H1 (cell line): ENCODE measurements around the gene SHISAL1. TPM values are rescaled to one million over a fixed set of nuclear protein-coding genes. Genes with fewer than 3 reads are reported as not detected.

ENCODE experiments used
- CTCF ChIA-PET: fragments of 300-600 bp; sonication (Branson Sonifier 250); formaldehyde crosslinking; loops from one replicate; lab custom pipeline; 2021; ENCODE audit not compliant: partially characterized antibody; lab: Charles Lee
- POLR2A ChIA-PET: fragments of 300-600 bp; sonication (Branson Sonifier 250); formaldehyde crosslinking; loops from one replicate; lab custom pipeline; 2021; ENCODE audit warnings: inconsistent platforms; ENCODE audit not compliant: partially characterized antibody; lab: Charles Lee
- DNase-seq, 2 experiments: peaks; one replicate each; pipeline versions ENCODE4 v3.0.0 to v3.0.0-alpha.2; 2010 to 2022; ENCODE audit warnings: low spot score in 2 of 2, low read depth in 1 of 2, mixed read lengths in 1 of 2
- FAIRE-seq: peaks from 2 replicates; lab custom pipeline; 2011; peaks lifted over from hg19 to GRCh38; lab: Jason Lieb, UNC
- H2AFZ ChIP-seq: 2 replicates; pipeline ENCODE4 v1.8.1; 2012; ENCODE audit warnings: low read length, inconsistent platforms
- H2AK5ac ChIP-seq: 2 replicates; pipeline ENCODE4 v1.6.1; 2013; ENCODE audit warnings: low read depth, low read length
- H2BK120ac ChIP-seq: replicated peaks from 2 replicates; pipeline ENCODE3; 2013; ENCODE audit warnings: low read depth, low read length, inconsistent platforms
- H2BK12ac ChIP-seq: 2 replicates; pipeline ENCODE4 v1.6.1; 2013; ENCODE audit warnings: low read depth, low read length
- H2BK15ac ChIP-seq: 2 replicates; pipeline ENCODE4 v1.6.1; 2013; ENCODE audit warnings: low read length
- H2BK20ac ChIP-seq: 2 replicates; pipeline ENCODE4 v1.6.1; 2013; ENCODE audit warnings: low read length
- H2BK5ac ChIP-seq: 2 replicates; pipeline ENCODE4 v1.6.1; 2013; ENCODE audit warnings: low read depth, low read length
- H3K14ac ChIP-seq: 2 replicates; pipeline ENCODE4 v1.6.1; 2013; ENCODE audit warnings: inconsistent platforms; ENCODE audit not compliant: insufficient read length
- H3K18ac ChIP-seq: 2 replicates; pipeline ENCODE4 v1.6.1; 2013; ENCODE audit warnings: low read length; ENCODE audit errors: extremely low read depth
- H3K23ac ChIP-seq: 2 replicates; pipeline ENCODE4 v1.6.1; 2013; ENCODE audit warnings: inconsistent platforms; ENCODE audit not compliant: insufficient read length
- H3K23me2 ChIP-seq: 2 replicates; pipeline ENCODE4 v1.6.1; 2013; ENCODE audit warnings: low read depth, low read length
- H3K27ac ChIP-seq: 2 replicates; pipeline ENCODE4 v1.6.1; 2011; ENCODE audit warnings: low read depth, low read length, inconsistent platforms
- H3K27me3 ChIP-seq, 4 experiments: replicated peaks in 1 of 4; 1 replicate in 1 of 4; 2 replicates in 3 of 4; pipeline versions ENCODE4 v1.6.1 to v1.8.1; 2011 to 2013; ENCODE audit warnings: low read length in 3 of 4, mild to moderate bottlenecking in 3 of 4, inconsistent platforms in 2 of 4, mixed read lengths in 2 of 4, moderate library complexity in 1 of 4; ENCODE audit not compliant: control insufficient read depth in 3 of 4, insufficient read depth in 3 of 4; ENCODE audit errors: extremely low read depth in 1 of 4
- H3K36me3 ChIP-seq, 4 experiments: 2 replicates each; pipeline versions ENCODE4 v1.6.1 to v1.8.1; 2011 to 2013; ENCODE audit warnings: mild to moderate bottlenecking in 4 of 4, low read length in 3 of 4, moderate library complexity in 2 of 4, control low read depth in 1 of 4, inconsistent platforms in 1 of 4; ENCODE audit not compliant: insufficient read depth in 4 of 4, control insufficient read depth in 2 of 4
- H3K4ac ChIP-seq: replicated peaks from 2 replicates; pipeline ENCODE3; 2013; ENCODE audit warnings: low read length, low read depth, mixed read lengths, inconsistent platforms; ENCODE audit not compliant: insufficient read length
- H3K4me1 ChIP-seq, 4 experiments: replicated peaks in 1 of 4; 1 replicate in 1 of 4; 2 replicates in 3 of 4; pipeline versions ENCODE4 v1.6.1 to v1.8.1; 2011 to 2013; ENCODE audit warnings: low read length in 3 of 4, inconsistent platforms in 2 of 4, mixed read lengths in 1 of 4; ENCODE audit not compliant: insufficient read depth in 4 of 4, control insufficient read depth in 3 of 4
- H3K4me2 ChIP-seq, 2 experiments: 2 replicates each; pipeline versions ENCODE4 v1.6.1 to v1.8.1; 2011 to 2013; ENCODE audit warnings: low read depth in 2 of 2, low read length in 2 of 2, control low read depth in 1 of 2, inconsistent platforms in 1 of 2, mild to moderate bottlenecking in 1 of 2; ENCODE audit not compliant: insufficient read depth in 1 of 2
- H3K4me3 ChIP-seq, 4 experiments: fragments of 200-600, 300-600 bp in 1 of 4; sonication (generic), shearing (Covaris generic), sonication (Bioruptor Twin) in 1 of 4; 2 replicates each; pipeline versions ENCODE4 v1.5.1 to v1.8.1; 2011 to 2016; ENCODE audit warnings: low read length in 4 of 4, low read depth in 3 of 4, control low read depth in 2 of 4, inconsistent platforms in 2 of 4, mild to moderate bottlenecking in 2 of 4, mixed read lengths in 1 of 4, moderate library complexity in 1 of 4; ENCODE audit not compliant: insufficient read depth in 2 of 4; ENCODE audit errors: extremely low read depth in 1 of 4
- H3K56ac ChIP-seq: replicated peaks from 2 replicates; pipeline ENCODE3; 2013; ENCODE audit warnings: low read depth, mild to moderate bottlenecking, mixed read lengths, low read length, inconsistent platforms; ENCODE audit not compliant: insufficient read length
- H3K79me1 ChIP-seq: 2 replicates; pipeline ENCODE4 v1.6.1; 2013; ENCODE audit warnings: low read depth, low read length, control low read depth
- H3K79me2 ChIP-seq, 2 experiments: 2 replicates each; pipeline versions ENCODE4 v1.6.1 to v1.8.1; 2012 to 2013; ENCODE audit warnings: low read length in 2 of 2, mild to moderate bottlenecking in 2 of 2, inconsistent platforms in 1 of 2; ENCODE audit not compliant: insufficient read depth in 2 of 2, control insufficient read depth in 1 of 2
- H3K9ac ChIP-seq, 4 experiments: replicated peaks in 1 of 4; 1 replicate in 1 of 4; 2 replicates in 3 of 4; pipeline versions ENCODE4 v1.6.1 to v1.8.1; 2011 to 2013; ENCODE audit warnings: low read depth in 3 of 4, low read length in 3 of 4, control low read depth in 2 of 4, mild to moderate bottlenecking in 2 of 4, moderate library complexity in 2 of 4, inconsistent platforms in 1 of 4; ENCODE audit errors: extremely low read depth in 1 of 4
- H3K9me3 ChIP-seq, 2 experiments: 2 replicates each; pipeline versions ENCODE4 v1.6.1 to v1.8.1; 2012 to 2013; ENCODE audit warnings: mild to moderate bottlenecking in 2 of 2, moderate library complexity in 2 of 2, control low read depth in 1 of 2, inconsistent platforms in 1 of 2, low read depth in 1 of 2, low read length in 1 of 2, mixed read lengths in 1 of 2; ENCODE audit not compliant: insufficient read depth in 2 of 2
- H4K20me1 ChIP-seq, 2 experiments: replicated peaks in 1 of 2; 2 replicates each; pipeline versions ENCODE3 to v1.8.1; 2011 to 2013; ENCODE audit warnings: inconsistent platforms in 2 of 2, low read length in 2 of 2, mild to moderate bottlenecking in 1 of 2; ENCODE audit not compliant: insufficient read depth in 2 of 2, control insufficient read depth in 1 of 2
- H4K5ac ChIP-seq: 2 replicates; pipeline ENCODE4 v1.6.1; 2013; ENCODE audit warnings: low read length, low read depth, mixed read lengths, inconsistent platforms; ENCODE audit not compliant: insufficient read length
- H4K8ac ChIP-seq: 2 replicates; pipeline ENCODE4 v1.8.0; 2013; ENCODE audit warnings: mild to moderate bottlenecking, moderate library complexity, low read length, inconsistent platforms; ENCODE audit not compliant: insufficient read depth; ENCODE audit errors: extremely low read depth
- H4K91ac ChIP-seq: replicated peaks from 2 replicates; pipeline ENCODE3; 2013; ENCODE audit warnings: low read length, mixed read lengths, inconsistent platforms; ENCODE audit not compliant: insufficient read length
- ASH2L ChIP-seq: fragments of 200-600, 300-600 bp; sonication (generic); IDR thresholded peaks from one replicate; pipeline ENCODE4 v1.7.1; 2017; ENCODE audit warnings: low read length
- BRCA1 ChIP-seq: IDR thresholded peaks from 2 replicates; pipeline ENCODE4 v1.6.1; 2012; ENCODE audit warnings: low read depth, low read length, improper control_type of control experiment
- CHD2 ChIP-seq: IDR thresholded peaks from 2 replicates; pipeline ENCODE4 v1.6.1; 2012; ENCODE audit warnings: low read length, improper control_type of control experiment
- GTF2F1 ChIP-seq: IDR thresholded peaks from 2 replicates; pipeline ENCODE4 v1.6.1; 2012; ENCODE audit warnings: low read depth, low read length, improper control_type of control experiment, borderline replicate concordance
- SUZ12 ChIP-seq: fragments of 200-600 bp; sonication (generic); IDR thresholded peaks from 2 replicates; pipeline ENCODE4 v1.6.1; 2012; ENCODE audit warnings: mild to moderate bottlenecking, inconsistent platforms, low read length, moderate library complexity, mixed read lengths
- YY1 ChIP-seq: IDR thresholded peaks from 2 replicates; pipeline ENCODE4 v1.6.1; 2011; ENCODE audit warnings: low read depth, mild to moderate bottlenecking, low read length
- WGBS, 2 experiments: shearing (Covaris generic) in 1 of 2; methylation state at CpG; one replicate each; pipeline versions ENCODE4 v1.1.6 to v1.1.7; 2013 to 2015; ENCODE audit warnings: low lambda C conversion rate in 2 of 2, mixed read lengths in 2 of 2, inconsistent platforms in 1 of 2, low coverage in 1 of 2, missing lambda C conversion rate in 1 of 2; ENCODE audit not compliant: insufficient replicate concordance in 2 of 2, insufficient coverage in 1 of 2, insufficient read length in 1 of 2; ENCODE audit errors: extremely low coverage in 1 of 2, missing lambda C conversion rate in 1 of 2; 5-methylcytosine and 5-hydroxymethylcytosine counted together
- polyA plus RNA-seq, 7 experiments: library from polyadenylated mRNA; depleted of rRNA in 3 of 7; stranded (reverse) in 5 of 7; unstranded in 2 of 7; fragments of >200 nt in 5 of 7; fragments of 200-250 nt in 2 of 7; gene quantifications; 1 replicate in 5 of 7; 2 replicates in 1 of 7; 4 replicates in 1 of 7; pipeline versions ENCODE4 v1.2.1 to v1.2.3, GENCODE V29; 2011 to 2013; ENCODE audit warnings: missing spikeins in 2 of 7, mixed read lengths in 2 of 7
- total RNA-seq: library from RNA; stranded (reverse); fragmentation: NEBNext Ultra II Directional; extraction: Animal tissue kit (Norgen Biotek cat#: 25700); gene quantifications from 2 replicates; pipeline ENCODE4 v1.2.1, GENCODE V29; 2021

SHISAL1 gene
- total and polyA plus RNA-seq, 2 of the 8 experiments (the other 6 are each of a cell fraction or from before 2014, with no cell fraction given), result 3.7 to 5.8 TPM

DNA sequence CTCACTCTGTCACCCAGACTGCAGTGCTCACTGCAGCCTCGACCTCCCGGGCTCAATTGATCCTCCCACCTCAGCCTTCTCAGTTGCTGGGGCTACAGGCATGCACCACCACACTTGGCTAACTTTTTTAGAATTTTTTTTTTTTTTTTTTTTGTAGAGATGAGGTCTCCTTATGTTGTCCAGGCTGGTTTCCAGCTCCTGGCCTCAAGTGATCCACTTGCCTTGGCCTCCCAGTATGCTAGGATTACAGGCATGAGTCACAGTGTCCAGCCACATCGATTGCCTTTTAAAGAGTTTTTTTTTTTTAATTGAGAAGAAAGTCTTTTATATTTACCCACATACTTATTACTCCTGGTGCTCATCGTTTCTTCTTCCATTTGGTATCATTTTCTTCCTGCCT, 102.0 kb downstream of the SHISAL1 start:
- Histone ChIP-seq H3K14ac (no peak overlapping the region), H3K9ac (no peak overlapping the region), H4K5ac (no peak overlapping the region), H3K4me1 (no peaks in the 10 kb centered on the region; a peak in 1 of 7 replicates), H3K4ac (no peak overlapping the region), H3K18ac (no peak overlapping the region), H2AFZ (no peak overlapping the region), H2BK15ac (no peak overlapping the region), H3K4me3 (no peak overlapping the region), H3K27me3 (no peaks in the 10 kb centered on the region), H3K79me2 (no peaks in the 10 kb centered on the region), H3K56ac (no peak overlapping the region), H3K23ac (no peak overlapping the region), H2BK12ac (no peak overlapping the region), H2BK5ac (no peak overlapping the region), H4K91ac (no peak overlapping the region), H3K36me3 (no peaks in the 10 kb centered on the region; a peak in 1 of 8 replicates), H2AK5ac (no peak overlapping the region), H2BK120ac (no peak overlapping the region), H3K79me1 (no peaks in the 10 kb centered on the region), H2BK20ac (no peak overlapping the region), H3K27ac (no peak overlapping the region), H4K20me1 (peaks cover 0 to 5% of the 10 kb centered on the region in 2 experiments), H3K4me2 (no peak overlapping the region), H3K23me2 (peaks cover 7% of the 10 kb centered on the region; the same call in 1 of the 2 replicates), H3K9me3 (0 out of 4 replicates have a peak, but pooled peaks cover 0 to 3% of the 10 kb centered on the region in 2 experiments), H4K8ac (no peak overlapping the region)
- FAIRE-seq (no peak), DNase-seq (no peak)
- 87% methylated on average over 4 of the region's 4 CpGs; no CpG with 5 or more reads in 1 of the 2 experiments for WGBS, 2 experiments
- no peak for TF ChIP-seq YY1
- no peak for TF ChIP-seq SUZ12
- TF ChIP-seq GTF2F1, result no peak
- no peak for TF ChIP-seq ASH2L
- no peak for TF ChIP-seq BRCA1
- TF ChIP-seq CHD2, result no peak
- ChIA-PET POLR2A (interaction anchor here (0.6 kb wide), 2 partner anchors 50 to 970 kb away, joined by 3 to 4 read pairs; no protein-coding TSS in a partner anchor), CTCF (interaction anchor here (1.8 kb wide), 1 partner anchor 11 kb away, joined by 5 read pairs; no protein-coding TSS in a partner anchor)
